ENCODE measurements around the gene MUC4.
"Not testable (repeated sequence)": the region's sequence is repeated elsewhere in the genome, so short reads cannot be mapped to it uniquely, and the experiment has no call there.

MUC4 gene

GRCh38 chr3:195746346-195746745, 65.4 kb downstream of the MUC4 start:
- no peak for TF ChIP-seq CTCF (IDR thresholded peaks at IDR 0.05)
- no peaks in the 10 kb centered on the region for H3K36me3 ChIP-seq
- no peaks in the 10 kb centered on the region for H3K9me3 ChIP-seq

GRCh38 chr3:195744437-195744836, 67.3 kb downstream of the MUC4 start:
- no peak for TF ChIP-seq CTCF (IDR thresholded peaks at IDR 0.05)
- no peak overlapping the region for H3K27ac ChIP-seq
- H3K36me3 ChIP-seq = no peaks in the 10 kb centered on the region
- H3K27me3 ChIP-seq = peaks cover 23% of the 10 kb centered on the region
- H3K9me3 ChIP-seq = no peaks in the 10 kb centered on the region
- H3K4me1 ChIP-seq (ENCODE audit: control insufficient read depth in 1 of 2, insufficient read depth in 1 of 2, low read depth in 1 of 2, low read length in 1 of 2) = peaks cover 0 to 6% of the 10 kb centered on the region in 2 experiments
- no peak overlapping the region for H3K4me3 ChIP-seq (ENCODE audit: low read depth in 1 of 2, low read length in 1 of 2)

More at GRCh38 chr3:195746346-195746745, 65.4 kb downstream of the MUC4 start:
- peaks cover 23% of the 10 kb centered on the region for H3K27me3 ChIP-seq
- H3K27ac ChIP-seq = no peak overlapping the region
- peaks cover 0 to 6% of the 10 kb centered on the region in 2 experiments for H3K4me1 ChIP-seq (ENCODE audit: control insufficient read depth in 1 of 2, insufficient read depth in 1 of 2, low read depth in 1 of 2, low read length in 1 of 2)
- no peak overlapping the region for H3K4me3 ChIP-seq (ENCODE audit: low read depth in 1 of 2, low read length in 1 of 2)

DNA sequence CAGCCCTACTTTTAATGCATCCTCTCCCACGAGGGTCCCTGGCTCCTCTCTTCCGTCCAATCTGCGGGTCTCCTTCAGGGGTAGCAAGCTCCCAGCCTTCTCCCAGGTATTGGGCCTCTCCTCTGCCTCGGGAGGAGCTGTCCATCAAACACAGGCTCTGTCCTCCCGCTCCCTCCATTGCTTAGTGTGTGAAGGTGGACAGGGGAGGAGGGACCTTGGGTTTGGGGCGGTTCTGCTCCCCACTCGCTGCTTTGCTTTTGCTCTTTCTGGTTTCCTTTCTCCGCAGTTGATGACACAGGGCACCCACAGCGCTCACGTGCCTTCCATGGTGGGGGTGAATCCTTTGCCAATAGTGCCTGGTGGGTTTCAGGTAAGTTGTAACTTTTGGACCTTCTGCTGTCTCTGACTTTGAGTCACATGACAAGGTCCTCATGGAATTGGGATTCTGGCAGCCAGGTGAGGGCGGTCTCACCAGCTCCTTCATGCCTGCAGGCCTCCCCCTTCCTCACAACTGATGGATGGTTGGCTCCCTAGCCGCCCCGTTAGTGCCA, 72.1 kb downstream of the MUC4 start:
- H3K9me3 ChIP-seq = no peaks in the 10 kb centered on the region
- H3K27me3 ChIP-seq = no peaks in the 10 kb centered on the region
- no peaks in the 10 kb centered on the region for H3K36me3 ChIP-seq
- no peaks in the 10 kb centered on the region for H3K4me1 ChIP-seq (ENCODE audit: control insufficient read depth in 1 of 2, insufficient read depth in 1 of 2, low read depth in 1 of 2, low read length in 1 of 2)
- no peak for TF ChIP-seq CTCF (IDR thresholded peaks at IDR 0.05)
- H3K4me3 ChIP-seq (ENCODE audit: low read depth in 1 of 2, low read length in 1 of 2) = no peak overlapping the region
- H3K27ac ChIP-seq = no peak overlapping the region

DNA sequence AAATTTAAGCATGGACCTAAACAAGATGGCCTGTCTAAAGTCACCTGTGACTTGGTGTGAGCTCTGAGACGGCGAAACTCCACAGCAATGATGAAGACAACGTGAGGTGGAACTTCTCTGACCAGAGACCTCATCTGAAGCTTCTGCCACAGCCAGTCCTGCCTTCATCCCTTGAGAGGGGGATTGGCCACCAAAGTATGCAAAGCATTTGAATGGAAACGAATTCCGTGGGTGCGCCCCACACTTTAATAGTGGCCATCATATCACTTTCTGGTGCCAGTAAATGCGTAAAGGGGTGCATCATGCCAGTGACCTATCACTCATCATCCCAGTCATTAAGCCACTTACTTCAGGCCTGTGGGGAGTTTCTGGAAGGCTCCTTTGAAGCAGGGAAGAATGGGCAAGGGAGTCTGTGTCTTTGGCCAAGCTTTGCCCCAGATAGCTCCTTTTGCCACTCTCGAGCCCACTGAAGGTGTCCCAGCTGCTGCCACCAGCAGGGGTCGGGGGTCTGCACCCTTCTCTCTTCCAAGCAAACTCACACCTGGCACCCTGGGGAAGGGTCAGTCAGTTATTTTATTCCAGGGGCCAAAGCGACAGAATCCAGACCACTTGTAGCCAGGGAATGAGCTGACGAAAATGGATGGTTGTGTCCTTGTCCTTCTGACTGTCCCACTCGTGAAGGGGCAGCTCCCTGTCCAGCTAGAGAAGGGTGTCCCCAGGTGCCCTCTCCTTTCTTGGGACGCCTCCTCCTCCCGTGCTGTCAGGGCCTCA, 73.3 kb downstream of the MUC4 start:
- no peaks in the 10 kb centered on the region for H3K36me3 ChIP-seq
- no peaks in the 10 kb centered on the region for H3K27me3 ChIP-seq
- no peak overlapping the region for H3K4me3 ChIP-seq (ENCODE audit: low read depth in 1 of 2, low read length in 1 of 2)
- no peak overlapping the region for H3K27ac ChIP-seq
- no peak for TF ChIP-seq CTCF (IDR thresholded peaks at IDR 0.05)
- no peaks in the 10 kb centered on the region for H3K4me1 ChIP-seq (ENCODE audit: control insufficient read depth in 1 of 2, insufficient read depth in 1 of 2, low read depth in 1 of 2, low read length in 1 of 2)
- H3K9me3 ChIP-seq = no peaks in the 10 kb centered on the region

DNA sequence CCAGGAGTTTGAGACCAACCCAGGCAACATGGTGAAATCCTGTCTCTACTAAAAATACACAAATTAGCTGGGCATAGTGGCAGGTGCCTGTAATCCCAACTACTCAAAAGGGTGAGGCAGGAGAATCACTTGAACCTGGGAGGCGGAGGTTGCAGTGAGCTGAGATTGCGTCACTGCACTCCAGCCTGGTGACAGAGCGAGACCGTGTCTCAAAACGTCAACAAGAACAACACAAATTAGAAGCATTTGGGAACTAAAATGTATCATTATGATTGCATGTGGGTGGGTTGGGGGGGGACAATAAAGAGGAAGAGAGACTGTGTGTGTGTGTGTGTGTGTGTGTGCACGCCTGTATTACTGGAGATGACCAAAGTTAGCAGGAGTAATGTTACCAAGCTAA, 73.9 kb downstream of the MUC4 start:
- not testable (repeated sequence) for H3K36me3 ChIP-seq; H3K4me3 ChIP-seq (ENCODE audit: low read depth in 1 of 2, low read length in 1 of 2); H3K27ac ChIP-seq; H3K9me3 ChIP-seq; H3K27me3 ChIP-seq; H3K4me1 ChIP-seq (ENCODE audit: control insufficient read depth in 1 of 2, insufficient read depth in 1 of 2, low read depth in 1 of 2, low read length in 1 of 2)

DNA sequence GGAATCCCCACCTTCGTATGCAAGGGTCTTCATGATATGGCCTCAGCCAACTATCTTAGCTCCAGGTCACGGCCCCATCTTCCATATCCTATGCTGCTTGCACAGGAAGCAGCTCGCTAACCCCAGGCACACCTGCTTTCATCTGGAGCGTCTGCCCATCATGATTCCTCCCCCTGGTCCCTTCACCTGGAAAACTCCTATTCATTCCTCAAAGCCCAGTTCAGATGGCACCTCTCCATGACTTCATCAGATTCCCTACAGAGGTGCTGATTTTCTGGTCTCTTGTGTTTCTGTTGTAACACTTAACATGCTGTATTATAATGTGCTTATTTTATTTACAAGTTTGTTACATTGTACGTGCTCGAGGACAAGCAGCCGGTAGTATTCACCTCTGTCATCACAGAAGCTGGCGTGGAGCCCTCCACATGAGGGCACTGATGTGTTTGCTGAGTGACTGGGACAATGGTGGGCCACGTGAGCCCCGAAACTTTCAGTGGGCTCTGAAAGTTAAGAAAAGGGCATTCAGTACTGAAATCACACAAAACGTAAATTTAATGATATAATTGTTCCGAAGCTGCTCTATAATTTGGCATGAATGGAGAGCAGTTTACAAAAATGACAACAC, 74.8 kb downstream of the MUC4 start:
- no peaks in the 10 kb centered on the region for H3K4me1 ChIP-seq (ENCODE audit: control insufficient read depth in 1 of 2, insufficient read depth in 1 of 2, low read depth in 1 of 2, low read length in 1 of 2)
- no peak for TF ChIP-seq CTCF (IDR thresholded peaks at IDR 0.05)
- no peaks in the 10 kb centered on the region for H3K27me3 ChIP-seq

More for the DNA sequence above, 74.8 kb downstream of the MUC4 start:
- Histone ChIP-seq H3K36me3 (no peaks in the 10 kb centered on the region), H3K27ac (no peak overlapping the region), H3K9me3 (no peaks in the 10 kb centered on the region), H3K4me3 (ENCODE audit: low read depth in 1 of 2, low read length in 1 of 2) (no peak overlapping the region)
